Panc1 (cell line): ENCODE results near the gene SLC16A8. TPM values are rescaled to one million over a fixed set of nuclear protein-coding genes. Genes with fewer than 3 reads are reported as not detected.

ENCODE experiments used
- ATAC-seq: fragments of 200-7000 bp; cut with Tn5 transposase; 2 replicates; pipeline ENCODE4 v1.9.1; 2020; ENCODE audit warnings: mild to moderate bottlenecking, moderate library complexity
- BruUV-seq: library from RNA; stranded (reverse); fragments of 400-500 nt; replicated peaks from 2 replicates; lab custom pipeline; 2021; lab: Mats Ljungman, UMichigan
- CTCF ChIA-PET: fragments of 300-600 bp; sonication (Branson Sonifier 250); formaldehyde crosslinking; loops from one replicate; lab custom pipeline; 2022; ENCODE audit warnings: antibody characterized with exemption; lab: Charles Lee
- POLR2A ChIA-PET: fragments of 300-600 bp; sonication (Branson Sonifier 250); formaldehyde crosslinking; loops from one replicate; lab custom pipeline; 2022; ENCODE audit warnings: antibody characterized with exemption; lab: Charles Lee
- DNase-seq: peaks from one replicate; pipeline ENCODE4 v3.0.0-alpha.2; 2010; ENCODE audit warnings: low read depth, low spot score
- H3K27ac ChIP-seq: 2 replicates; pipeline ENCODE4 v1.5.1; 2011; ENCODE audit warnings: mild to moderate bottlenecking, low read length, inconsistent platforms
- H3K27me3 ChIP-seq: fragments of 200-500 bp; sonication (Bioruptor generic); 2 replicates; pipeline ENCODE4 v1.6.0; 2014; ENCODE audit warnings: low read length, inconsistent platforms; ENCODE audit not compliant: control insufficient read depth, insufficient read depth
- H3K36me3 ChIP-seq: fragments of 200-500 bp; sonication (Bioruptor generic); 2 replicates; pipeline ENCODE4 v1.5.1; 2014; ENCODE audit warnings: inconsistent platforms, mild to moderate bottlenecking, low read length, moderate library complexity; ENCODE audit not compliant: control insufficient read depth, insufficient read depth
- H3K4me1 ChIP-seq: 2 replicates; pipeline ENCODE4 v1.5.1; 2011; ENCODE audit warnings: inconsistent platforms, mild to moderate bottlenecking, low read length, moderate library complexity; ENCODE audit not compliant: control insufficient read depth, insufficient read depth
- H3K4me3 ChIP-seq, 2 experiments: 2 replicates each; pipeline ENCODE4 v1.5.1; 2011 to 2012; ENCODE audit warnings: low read depth in 2 of 2, low read length in 2 of 2, mild to moderate bottlenecking in 2 of 2, inconsistent platforms in 1 of 2, moderate library complexity in 1 of 2
- H3K9me3 ChIP-seq: fragments of 200-500 bp; sonication (Bioruptor generic); 2 replicates; pipeline ENCODE4 v1.5.1; 2014; ENCODE audit warnings: low read depth, mild to moderate bottlenecking, inconsistent platforms, low read length, moderate library complexity; ENCODE audit not compliant: control insufficient read depth, insufficient read depth
- POLR2AphosphoS5 ChIP-seq: IDR thresholded peaks from 2 replicates; pipeline ENCODE4 v1.6.1; 2012; ENCODE audit warnings: mild to moderate bottlenecking, low read depth, low read length, moderate library complexity
- SIN3A ChIP-seq: IDR thresholded peaks from 2 replicates; pipeline ENCODE4 v1.6.1; 2012; ENCODE audit warnings: low read depth, mild to moderate bottlenecking, low read length, moderate library complexity, borderline replicate concordance; ENCODE audit not compliant: insufficient read depth
- TCF7L2 ChIP-seq: IDR thresholded peaks from 2 replicates; pipeline ENCODE4 v1.6.1; 2011; ENCODE audit warnings: mild to moderate bottlenecking, low read depth, low read length, inconsistent platforms
- in situ Hi-C: cut with HindIII; loops from 2 replicates; pipeline ENCODE4 v1.10.0; 2016; ENCODE audit warnings: low sequenced_read_pairs, low pct_unique_long_range_greater_than_20kb
- intact Hi-C: fragments of 100-400 bp; cut with micrococcal nuclease; formaldehyde crosslinking; loops from one replicate; pipeline ENCODE4 v1.10.0; 2022; ENCODE audit not compliant: unreplicated experiment
- total RNA-seq: library from RNA; stranded (reverse); gene quantifications from one replicate; pipeline ENCODE4 v1.2.1, GENCODE V29; 2021; ENCODE audit not compliant: unreplicated experiment
- TF ChIP-seq, protein P1 (sequence below): fragments of 450-650 bp; IDR thresholded peaks from 2 replicates; pipeline ENCODE4 v1.5.1; 2017; ENCODE audit warnings: mild to moderate bottlenecking
- TF ChIP-seq, protein P2 (sequence below), 2 experiments: IDR thresholded peaks; 2 replicates each; pipeline ENCODE4 v1.6.1; 2011 to 2012; ENCODE audit warnings: low read depth in 2 of 2, control low read depth in 1 of 2, low read length in 1 of 2, mild to moderate bottlenecking in 1 of 2, moderate library complexity in 1 of 2; ENCODE audit not compliant: insufficient read depth in 1 of 2

Gene SLC16A8
- total RNA-seq, 1 experiment from 2014 or later: not detected

DNA sequence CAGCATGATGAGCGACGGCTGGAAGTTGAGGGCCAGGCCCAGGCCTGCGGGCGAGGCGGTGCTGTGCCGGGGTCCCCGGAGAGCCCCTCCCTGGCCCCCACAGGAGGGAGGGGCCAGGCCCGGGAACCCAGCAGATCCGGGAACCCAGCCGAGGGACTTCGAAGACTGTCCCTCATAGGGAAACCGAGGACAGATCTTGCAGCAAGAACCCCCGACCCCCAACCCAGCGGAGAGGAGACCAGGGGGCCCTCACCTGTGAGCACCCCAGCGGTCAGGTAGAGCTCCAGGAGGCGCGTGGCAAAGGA is 2.4 kb downstream of the SLC16A8 start:
- CTCF ChIA-PET: no interaction called here
- no peak for DNase-seq
- TF ChIP-seq POLR2AphosphoS5: no peak
- POLR2A ChIA-PET: no interaction called here
- no TSS peak for BruUV-seq
- Histone ChIP-seq H3K27ac (no peak overlapping the region), H3K4me3 (no peak overlapping the region), H3K36me3 (no peaks in the 10 kb centered on the region), H3K4me1 (no peaks in the 10 kb centered on the region; the same call in 1 of the 2 replicates), H3K27me3 (no peaks in the 10 kb centered on the region), H3K9me3 (no peaks in the 10 kb centered on the region)
- in situ Hi-C loops (no loop called here), intact Hi-C loops (no loop called here)
- ATAC-seq: no peak

DNA sequence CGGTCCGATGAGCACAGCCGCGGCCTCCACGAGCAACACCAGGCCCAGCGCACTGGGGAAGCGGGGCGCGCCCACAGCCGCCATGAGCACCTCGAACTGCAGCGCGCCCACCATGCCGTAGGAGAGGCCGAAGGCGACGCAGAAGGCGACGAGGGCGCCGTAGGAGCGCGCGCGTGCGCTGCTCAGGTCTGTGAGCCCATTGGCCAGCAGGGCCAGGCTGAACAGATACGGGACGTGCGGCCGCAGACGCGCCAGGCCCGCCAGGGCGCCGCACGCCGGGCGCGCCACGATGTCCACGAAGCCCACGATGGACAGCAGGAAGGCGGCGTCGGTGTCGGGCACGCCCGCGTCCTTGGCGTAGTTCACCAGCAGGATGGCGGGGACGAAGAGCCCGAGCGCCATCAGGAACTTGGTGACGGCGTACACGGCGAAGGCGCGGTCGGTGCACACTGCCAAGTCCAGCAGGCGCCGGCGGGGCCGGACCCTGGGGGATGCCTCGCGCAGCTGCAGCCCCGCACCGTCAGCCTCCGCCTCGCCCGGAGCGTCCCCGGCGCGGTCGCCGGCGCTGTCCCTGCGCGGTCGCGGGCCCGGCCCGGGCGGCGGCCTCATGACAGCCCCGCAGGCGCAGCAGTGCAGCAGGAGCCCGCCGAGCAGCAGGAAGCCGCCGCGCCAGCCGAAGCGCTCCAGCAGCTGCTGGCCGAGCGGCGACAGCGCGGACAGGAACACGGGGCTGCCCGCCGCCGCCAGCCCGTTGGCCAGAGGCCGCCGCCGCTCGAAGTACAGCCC is 2.9 kb downstream of the SLC16A8 start:
- H3K27me3 ChIP-seq: no peaks in the 10 kb centered on the region
- intact Hi-C loops (no loop called here), in situ Hi-C loops (no loop called here)
- H3K4me3 ChIP-seq: no peak overlapping the region
- ChIA-PET POLR2A (no interaction called here), CTCF (no interaction called here)
- no peak for ATAC-seq
- no peak for TF ChIP-seq SIN3A
- no peak for TF ChIP-seq POLR2AphosphoS5
- TF ChIP-seq, protein P1, sequence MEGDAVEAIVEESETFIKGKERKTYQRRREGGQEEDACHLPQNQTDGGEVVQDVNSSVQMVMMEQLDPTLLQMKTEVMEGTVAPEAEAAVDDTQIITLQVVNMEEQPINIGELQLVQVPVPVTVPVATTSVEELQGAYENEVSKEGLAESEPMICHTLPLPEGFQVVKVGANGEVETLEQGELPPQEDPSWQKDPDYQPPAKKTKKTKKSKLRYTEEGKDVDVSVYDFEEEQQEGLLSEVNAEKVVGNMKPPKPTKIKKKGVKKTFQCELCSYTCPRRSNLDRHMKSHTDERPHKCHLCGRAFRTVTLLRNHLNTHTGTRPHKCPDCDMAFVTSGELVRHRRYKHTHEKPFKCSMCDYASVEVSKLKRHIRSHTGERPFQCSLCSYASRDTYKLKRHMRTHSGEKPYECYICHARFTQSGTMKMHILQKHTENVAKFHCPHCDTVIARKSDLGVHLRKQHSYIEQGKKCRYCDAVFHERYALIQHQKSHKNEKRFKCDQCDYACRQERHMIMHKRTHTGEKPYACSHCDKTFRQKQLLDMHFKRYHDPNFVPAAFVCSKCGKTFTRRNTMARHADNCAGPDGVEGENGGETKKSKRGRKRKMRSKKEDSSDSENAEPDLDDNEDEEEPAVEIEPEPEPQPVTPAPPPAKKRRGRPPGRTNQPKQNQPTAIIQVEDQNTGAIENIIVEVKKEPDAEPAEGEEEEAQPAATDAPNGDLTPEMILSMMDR: no peak
- TF ChIP-seq, protein P2, sequence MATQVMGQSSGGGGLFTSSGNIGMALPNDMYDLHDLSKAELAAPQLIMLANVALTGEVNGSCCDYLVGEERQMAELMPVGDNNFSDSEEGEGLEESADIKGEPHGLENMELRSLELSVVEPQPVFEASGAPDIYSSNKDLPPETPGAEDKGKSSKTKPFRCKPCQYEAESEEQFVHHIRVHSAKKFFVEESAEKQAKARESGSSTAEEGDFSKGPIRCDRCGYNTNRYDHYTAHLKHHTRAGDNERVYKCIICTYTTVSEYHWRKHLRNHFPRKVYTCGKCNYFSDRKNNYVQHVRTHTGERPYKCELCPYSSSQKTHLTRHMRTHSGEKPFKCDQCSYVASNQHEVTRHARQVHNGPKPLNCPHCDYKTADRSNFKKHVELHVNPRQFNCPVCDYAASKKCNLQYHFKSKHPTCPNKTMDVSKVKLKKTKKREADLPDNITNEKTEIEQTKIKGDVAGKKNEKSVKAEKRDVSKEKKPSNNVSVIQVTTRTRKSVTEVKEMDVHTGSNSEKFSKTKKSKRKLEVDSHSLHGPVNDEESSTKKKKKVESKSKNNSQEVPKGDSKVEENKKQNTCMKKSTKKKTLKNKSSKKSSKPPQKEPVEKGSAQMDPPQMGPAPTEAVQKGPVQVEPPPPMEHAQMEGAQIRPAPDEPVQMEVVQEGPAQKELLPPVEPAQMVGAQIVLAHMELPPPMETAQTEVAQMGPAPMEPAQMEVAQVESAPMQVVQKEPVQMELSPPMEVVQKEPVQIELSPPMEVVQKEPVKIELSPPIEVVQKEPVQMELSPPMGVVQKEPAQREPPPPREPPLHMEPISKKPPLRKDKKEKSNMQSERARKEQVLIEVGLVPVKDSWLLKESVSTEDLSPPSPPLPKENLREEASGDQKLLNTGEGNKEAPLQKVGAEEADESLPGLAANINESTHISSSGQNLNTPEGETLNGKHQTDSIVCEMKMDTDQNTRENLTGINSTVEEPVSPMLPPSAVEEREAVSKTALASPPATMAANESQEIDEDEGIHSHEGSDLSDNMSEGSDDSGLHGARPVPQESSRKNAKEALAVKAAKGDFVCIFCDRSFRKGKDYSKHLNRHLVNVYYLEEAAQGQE (IDR thresholded peaks at IDR 0.05; ENCODE audit: insufficient read depth in 1 of 2, low read depth in 2 of 2, low read length in 1 of 2): no peak
- no peak for TF ChIP-seq TCF7L2
- H3K27ac ChIP-seq: no peak overlapping the region
- no peak for DNase-seq
- no peaks in the 10 kb centered on the region for H3K9me3 ChIP-seq
- H3K36me3 ChIP-seq: no peaks in the 10 kb centered on the region
- BruUV-seq: no TSS peak
- H3K4me1 ChIP-seq: no peaks in the 10 kb centered on the region; the same call in 1 of the 2 replicates

DNA sequence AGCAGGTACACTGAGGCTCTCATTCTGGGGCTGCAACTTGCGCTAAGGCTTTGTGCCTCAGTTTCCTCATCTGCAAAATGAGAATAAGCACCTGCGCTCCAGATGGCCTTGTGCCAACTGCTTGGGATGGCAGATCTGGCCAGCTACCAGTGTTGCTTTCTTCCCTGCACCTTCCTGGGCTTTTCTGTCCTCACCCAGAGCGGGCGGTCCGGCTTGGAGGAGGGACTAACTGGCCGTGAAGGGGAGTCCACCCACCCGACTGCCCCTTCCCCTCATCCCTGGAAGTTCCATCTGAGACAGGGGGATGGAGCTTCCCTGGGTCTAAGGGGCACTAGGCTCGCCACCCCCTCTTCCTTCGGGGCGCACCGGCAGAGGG is 3.5 kb downstream of the SLC16A8 start:
- Histone ChIP-seq H3K4me3 (no peak overlapping the region), H3K36me3 (no peaks in the 10 kb centered on the region), H3K4me1 (no peaks in the 10 kb centered on the region; the same call in 1 of the 2 replicates), H3K27ac (no peak overlapping the region), H3K27me3 (no peaks in the 10 kb centered on the region), H3K9me3 (no peaks in the 10 kb centered on the region)
- ChIA-PET POLR2A (no interaction called here), CTCF (no interaction called here)
- TF ChIP-seq SIN3A (no peak), POLR2AphosphoS5 (no peak)
- in situ Hi-C loops (no loop called here), intact Hi-C loops (no loop called here)
- DNase-seq (no peak), ATAC-seq (no peak)
- no TSS peak for BruUV-seq
